Measurements from ENCODE around the gene PPEF2. TPM values are rescaled to one million over a fixed set of nuclear protein-coding genes. Genes with fewer than 3 reads are reported as not detected.

Gene PPEF2
- total and polyA plus RNA-seq, 10 of the 15 experiments (the other 5 are each of a cell fraction or from before 2014, with no cell fraction given), result not detected

GRCh38 chr4:75895744-75896314 lies 6.4 kb downstream of the PPEF2 start (continued):
- TF ChIP-seq HDAC6 (IDR thresholded peaks at IDR 0.05; ENCODE audit: unreplicated experiment) (no peak), POU2F2 (IDR thresholded peaks at IDR 0.05; ENCODE audit: borderline replicate concordance, low read depth, low read length) (no peak), NR2F1 (conservative IDR thresholded peaks at IDR 0.05) (peak; percentile 62)
- TF ChIP-seq, protein P1, sequence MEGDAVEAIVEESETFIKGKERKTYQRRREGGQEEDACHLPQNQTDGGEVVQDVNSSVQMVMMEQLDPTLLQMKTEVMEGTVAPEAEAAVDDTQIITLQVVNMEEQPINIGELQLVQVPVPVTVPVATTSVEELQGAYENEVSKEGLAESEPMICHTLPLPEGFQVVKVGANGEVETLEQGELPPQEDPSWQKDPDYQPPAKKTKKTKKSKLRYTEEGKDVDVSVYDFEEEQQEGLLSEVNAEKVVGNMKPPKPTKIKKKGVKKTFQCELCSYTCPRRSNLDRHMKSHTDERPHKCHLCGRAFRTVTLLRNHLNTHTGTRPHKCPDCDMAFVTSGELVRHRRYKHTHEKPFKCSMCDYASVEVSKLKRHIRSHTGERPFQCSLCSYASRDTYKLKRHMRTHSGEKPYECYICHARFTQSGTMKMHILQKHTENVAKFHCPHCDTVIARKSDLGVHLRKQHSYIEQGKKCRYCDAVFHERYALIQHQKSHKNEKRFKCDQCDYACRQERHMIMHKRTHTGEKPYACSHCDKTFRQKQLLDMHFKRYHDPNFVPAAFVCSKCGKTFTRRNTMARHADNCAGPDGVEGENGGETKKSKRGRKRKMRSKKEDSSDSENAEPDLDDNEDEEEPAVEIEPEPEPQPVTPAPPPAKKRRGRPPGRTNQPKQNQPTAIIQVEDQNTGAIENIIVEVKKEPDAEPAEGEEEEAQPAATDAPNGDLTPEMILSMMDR (IDR thresholded peaks at IDR 0.05 in 2 of 3, conservative IDR thresholded peaks at IDR 0.05 in 1 of 3; ENCODE audit: control insufficient read depth in 2 of 3, extremely low read depth in 1 of 3, insufficient read depth in 1 of 3, low read depth in 3 of 3, low read length in 3 of 3), result peak; percentile 59 to 64 (median 63)

GRCh38 chr4:75892508-75892907 lies 9.7 kb downstream of the PPEF2 start:
- in situ Hi-C loops (cut with MboI), result no loop called here
- TF ChIP-seq BHLHE40 (IDR thresholded peaks at IDR 0.05; ENCODE audit: borderline replicate concordance in 1 of 2, low read depth in 2 of 2, low read length in 1 of 2), result no peak
- TF ChIP-seq, protein P1 (IDR thresholded peaks at IDR 0.05 in 2 of 3, conservative IDR thresholded peaks at IDR 0.05 in 1 of 3; ENCODE audit: control insufficient read depth in 2 of 3, extremely low read depth in 1 of 3, insufficient read depth in 1 of 3, low read depth in 3 of 3, low read length in 3 of 3), result peak in 2 of 3 experiments; percentile 14 to 17; a peak in 1 of 6 replicates
- Histone ChIP-seq H2AFZ (ENCODE audit: control insufficient read depth, low read depth, low read length) (no peak overlapping the region), H3K9me3 (replicated peaks; ENCODE audit: control insufficient read depth, insufficient read depth, low read length) (no peaks in the 10 kb centered on the region), H3K9ac (ENCODE audit: control insufficient read depth, insufficient read depth, low read length) (no peak overlapping the region), H4K20me1 (ENCODE audit: control insufficient read depth, insufficient read depth) (no peaks in the 10 kb centered on the region), H3K79me2 (ENCODE audit: control insufficient read depth, insufficient read depth, low read length) (no peaks in the 10 kb centered on the region), H3K4me2 (ENCODE audit: control insufficient read depth, insufficient read depth) (no peak overlapping the region), H3K27me3 (replicated peaks in 1 of 2; ENCODE audit: control insufficient read depth in 2 of 2, insufficient read depth in 2 of 2, low read length in 1 of 2) (no peaks in the 10 kb centered on the region), H3K36me3 (ENCODE audit: control insufficient read depth in 2 of 2, insufficient read depth in 2 of 2, low read length in 1 of 2) (no peaks in the 10 kb centered on the region), H3K27ac (ENCODE audit: control insufficient read depth, insufficient read depth) (no peak overlapping the region), H3K4me1 (ENCODE audit: control insufficient read depth, insufficient read depth, low read length) (no peaks in the 10 kb centered on the region), H3K4me3 (no peak overlapping the region)
- BruUV-seq (replicated peaks), result no TSS peak
- SMC1A ChIA-PET (ENCODE audit: uncharacterized antibody, unreplicated experiment), result no interaction called here
- 59% methylated on average over 3 of the region's 3 CpGs for WGBS (ENCODE audit: insufficient coverage, insufficient replicate concordance, low lambda C conversion rate, missing lambda C conversion rate)
- CTCF ChIA-PET, result interaction anchor here (1.3 to 3.8 kb wide), 2 partner anchors 17 to 23 kb away, joined by 4 to 26 read pairs; no protein-coding TSS in a partner anchor
- DNase-seq (ENCODE audit: low read depth, low spot score) (no peak), FAIRE-seq (no peak), ATAC-seq (peak; percentile 65)
- POLR2A ChIA-PET, result no interaction called here
- RAD21 ChIA-PET (ENCODE audit: unreplicated experiment), result no interaction called here
- intact Hi-C loops (cut with micrococcal nuclease; ENCODE audit: unreplicated experiment), result loop anchor here (5.0 kb wide), 1 partner anchor 175 kb away; no protein-coding TSS in a partner anchor

Measured in GM12878 (cell line).